ENCODE measurements around the gene CFDP1. TPM values are rescaled to one million over a fixed set of nuclear protein-coding genes. Genes with fewer than 3 reads are reported as not detected.

CFDP1 gene
- polyA plus RNA-seq, 4 donors = 165 to 192 (median 175) TPM

DNA sequence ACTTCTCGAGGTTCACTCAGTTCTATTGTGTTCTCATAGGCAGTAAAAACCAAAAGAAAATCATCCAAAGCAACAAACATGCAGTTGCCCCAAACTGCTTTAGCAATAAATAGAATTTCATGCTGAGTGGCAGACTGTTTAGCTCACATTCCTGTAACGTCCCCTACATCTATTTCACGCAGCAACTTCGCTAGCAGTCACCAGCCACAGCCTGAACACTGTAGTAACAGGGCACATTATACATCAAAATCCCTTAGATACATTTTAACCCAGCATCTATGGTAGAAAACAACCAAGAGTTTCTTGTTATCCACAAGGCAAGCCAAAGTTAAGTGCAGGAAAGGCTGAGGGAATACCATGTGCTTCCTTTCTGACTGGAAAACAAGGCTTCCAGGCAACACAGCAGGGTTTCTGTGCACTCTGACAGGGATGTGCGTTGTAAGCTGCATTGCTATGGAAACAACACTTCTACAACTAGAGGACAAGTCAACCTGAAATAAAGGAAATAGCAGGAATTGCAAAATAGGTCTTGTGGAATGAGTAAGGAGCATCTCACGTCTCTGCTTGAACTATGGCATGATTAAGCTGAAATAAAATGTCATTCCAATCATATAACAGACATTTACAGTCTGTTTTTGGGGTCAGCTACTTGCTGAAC lies 55.4 kb downstream of the CFDP1 start:
- no peak for DNase-seq (ENCODE audit: low read depth in 4 of 4, low spot score in 3 of 4)

DNA sequence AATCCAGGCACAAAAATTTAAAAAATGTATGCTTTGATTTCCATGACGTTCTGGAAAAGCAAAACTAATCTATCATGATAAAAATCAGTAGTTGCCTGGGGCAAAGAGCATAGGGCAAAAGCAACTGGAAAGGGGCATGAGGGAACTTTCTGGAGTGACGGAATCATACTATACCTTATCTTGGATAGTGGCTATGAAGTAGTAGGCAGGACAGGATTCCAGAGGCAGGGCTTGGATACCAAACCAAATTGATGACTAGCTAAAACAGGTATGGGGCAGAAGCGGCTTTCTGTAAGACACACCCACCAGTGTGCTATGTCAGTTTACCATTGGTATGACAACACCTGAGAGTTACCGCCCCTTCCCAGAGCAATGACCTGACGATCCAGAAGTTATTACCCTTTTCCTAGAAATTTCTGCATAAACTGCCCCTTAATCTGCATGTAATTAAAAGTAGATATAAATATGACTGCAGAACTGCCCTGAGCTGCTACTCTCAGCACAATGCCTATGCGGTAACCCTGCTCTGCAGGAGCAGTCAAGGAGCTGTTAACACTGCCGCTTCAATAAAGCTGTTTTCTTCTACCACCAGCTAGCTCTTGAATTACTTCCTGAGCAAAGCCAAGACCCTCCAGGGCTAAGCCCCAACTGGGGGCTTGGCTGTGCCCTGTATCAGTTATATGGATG lies 56.7 kb downstream of the CFDP1 start:
- no peak for DNase-seq (ENCODE audit: low read depth in 4 of 4, low spot score in 3 of 4)

DNA sequence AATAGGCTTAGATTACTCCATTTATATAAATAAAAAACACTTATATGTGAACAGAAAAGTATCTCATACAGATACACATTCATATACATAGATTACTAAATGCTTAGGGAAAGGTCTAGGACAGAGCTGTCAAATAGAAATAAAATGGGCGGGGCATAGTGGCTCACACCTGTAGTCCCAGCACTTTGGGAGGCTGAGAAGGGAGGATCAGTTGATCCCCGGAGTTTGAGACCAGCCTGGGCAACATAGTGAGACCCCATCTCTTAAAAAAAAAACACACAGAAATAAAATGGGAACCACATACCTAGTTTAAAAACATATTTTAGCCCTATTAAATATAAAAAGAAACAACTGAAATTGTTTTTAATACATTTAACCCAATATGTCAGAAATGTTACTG lies 58.9 kb downstream of the CFDP1 start:
- DNase-seq (ENCODE audit: low read depth in 4 of 4, low spot score in 3 of 4) = no peak

DNA sequence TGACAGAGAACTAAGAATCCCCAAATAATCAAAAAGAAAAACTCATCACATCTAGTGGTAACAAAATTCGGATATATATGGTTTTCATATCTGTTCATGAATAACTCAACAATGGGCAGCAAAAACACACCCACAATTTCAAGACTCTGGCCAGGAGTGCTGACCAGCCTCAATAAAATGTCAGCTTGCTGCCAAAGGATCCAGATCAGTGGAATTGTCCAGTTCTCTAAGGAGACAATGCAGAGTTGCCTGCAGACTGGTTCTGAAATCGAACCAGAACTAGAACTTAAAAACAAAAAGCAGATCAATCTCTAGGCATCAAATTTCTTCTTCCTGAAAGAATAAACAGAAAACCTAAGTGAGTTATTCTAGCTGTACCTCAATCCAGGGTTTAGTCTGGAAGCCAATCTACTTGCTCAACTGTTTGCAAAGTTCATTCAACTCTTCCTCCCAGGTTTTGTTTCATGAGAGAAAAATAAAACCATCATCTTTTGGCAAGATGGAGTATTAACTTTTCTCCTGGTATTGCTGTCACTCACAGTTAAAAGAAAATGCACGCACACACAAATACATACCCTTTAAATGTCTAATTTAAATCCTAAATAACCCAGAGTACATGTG lies 61.0 kb downstream of the CFDP1 start:
- no peak for DNase-seq (ENCODE audit: low read depth in 4 of 4, low spot score in 3 of 4)

DNA sequence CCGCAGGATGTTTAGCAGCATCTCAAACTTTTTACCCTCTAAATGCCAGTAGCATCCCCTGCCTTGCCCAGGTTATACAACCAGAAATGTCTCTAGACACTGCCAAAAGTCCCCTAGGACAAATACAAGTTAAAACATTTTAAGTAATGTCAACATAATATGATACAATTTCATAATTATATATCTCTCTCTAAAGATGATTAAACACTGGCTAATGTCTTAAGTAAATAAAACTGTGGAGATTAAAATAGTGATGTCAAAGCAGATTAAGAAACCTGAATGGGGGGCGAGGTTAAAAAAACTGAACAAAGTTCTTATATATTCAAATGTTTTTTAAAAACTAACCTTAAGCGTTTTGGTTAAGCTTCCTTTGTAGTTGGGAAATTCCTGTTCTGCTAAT lies 62.1 kb downstream of the CFDP1 start:
- no peak for DNase-seq (ENCODE audit: low read depth in 4 of 4, low spot score in 3 of 4)

DNA sequence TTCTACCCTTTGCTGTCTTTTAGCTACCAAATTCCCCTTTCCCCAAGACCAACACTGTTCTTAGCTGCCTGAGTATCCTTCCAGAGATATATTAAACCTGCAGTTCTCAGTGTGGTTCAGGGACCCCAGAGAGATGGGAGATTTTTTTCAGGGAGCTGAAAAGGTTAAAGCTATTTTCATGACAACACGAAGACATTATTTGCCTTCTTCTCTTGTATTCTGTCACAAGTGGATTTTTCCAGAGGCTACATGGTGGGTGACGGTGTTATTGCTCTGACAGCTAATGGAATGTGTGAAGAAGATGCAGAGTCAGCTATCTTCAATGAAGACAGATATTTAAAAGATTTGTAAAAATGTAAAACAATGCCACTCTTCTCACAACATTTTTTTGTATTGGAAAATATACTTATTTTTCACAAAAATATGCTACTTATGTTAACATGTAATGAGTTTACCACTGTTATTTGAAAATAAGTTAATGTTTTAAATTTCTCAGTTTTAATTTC lies 69.0 kb downstream of the CFDP1 start:
- DNase-seq (ENCODE audit: low read depth in 4 of 4, low spot score in 3 of 4) = no peak

DNA sequence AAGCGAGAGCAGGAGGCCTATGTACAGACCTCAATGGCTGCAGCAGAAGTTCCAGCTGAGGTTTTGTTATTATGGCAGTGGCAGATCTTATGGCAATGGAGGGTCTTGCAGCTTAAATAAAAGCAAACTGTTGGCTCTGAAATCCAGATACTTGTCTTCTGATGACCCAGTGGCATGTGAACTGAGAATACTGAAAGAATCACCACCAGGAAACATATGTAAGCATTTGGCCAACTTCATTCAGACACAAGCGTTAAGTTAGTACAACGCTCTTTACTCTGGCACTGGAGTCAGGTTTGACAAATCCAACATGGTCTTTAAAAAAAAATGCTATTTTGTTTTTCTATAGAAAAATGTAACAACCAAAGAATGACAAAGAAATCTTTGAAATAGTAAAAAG lies 70.5 kb downstream of the CFDP1 start:
- DNase-seq (ENCODE audit: low read depth in 4 of 4, low spot score in 3 of 4) = no peak

DNA sequence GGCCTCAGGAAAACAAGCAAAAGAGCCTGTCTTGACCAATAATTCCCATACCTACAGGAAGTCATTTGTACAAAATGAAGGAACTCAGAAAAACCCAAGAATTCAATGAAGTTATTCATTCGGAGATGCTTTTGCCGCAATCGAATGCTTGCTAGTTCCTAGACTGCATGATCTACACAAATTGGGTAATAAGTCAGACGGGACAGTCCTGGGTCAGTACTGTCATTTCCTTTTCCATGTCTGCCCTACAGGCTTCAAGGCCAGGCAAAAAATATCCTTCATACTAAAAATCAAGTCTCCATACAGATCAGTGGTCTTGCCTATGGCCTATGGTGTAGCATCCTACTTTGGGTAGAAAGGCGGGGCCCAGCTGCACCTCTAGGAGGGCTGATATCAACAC lies 71.4 kb downstream of the CFDP1 start:
- DNase-seq (ENCODE audit: low read depth in 4 of 4, low spot score in 3 of 4) = no peak

DNA sequence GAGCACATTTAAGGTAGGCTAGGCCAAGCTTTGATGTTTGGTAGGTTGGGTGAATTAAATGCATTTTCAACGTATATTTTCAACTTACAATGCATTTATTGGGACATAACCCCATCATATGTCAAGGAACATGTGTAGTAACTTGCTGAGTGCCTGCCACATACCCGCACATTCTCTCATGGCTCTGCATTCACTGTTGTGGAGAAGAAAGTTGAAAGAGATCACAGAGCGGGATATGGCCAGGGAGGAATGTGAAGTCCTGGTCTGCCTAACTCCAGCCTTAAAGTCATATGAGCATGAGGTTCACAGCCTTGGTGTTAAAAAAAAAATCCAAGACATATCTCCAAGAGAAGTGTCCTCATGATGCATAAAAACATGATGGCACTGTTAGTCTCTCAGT lies 79.1 kb downstream of the CFDP1 start:
- no peak for DNase-seq (ENCODE audit: low read depth in 4 of 4, low spot score in 3 of 4)

DNA sequence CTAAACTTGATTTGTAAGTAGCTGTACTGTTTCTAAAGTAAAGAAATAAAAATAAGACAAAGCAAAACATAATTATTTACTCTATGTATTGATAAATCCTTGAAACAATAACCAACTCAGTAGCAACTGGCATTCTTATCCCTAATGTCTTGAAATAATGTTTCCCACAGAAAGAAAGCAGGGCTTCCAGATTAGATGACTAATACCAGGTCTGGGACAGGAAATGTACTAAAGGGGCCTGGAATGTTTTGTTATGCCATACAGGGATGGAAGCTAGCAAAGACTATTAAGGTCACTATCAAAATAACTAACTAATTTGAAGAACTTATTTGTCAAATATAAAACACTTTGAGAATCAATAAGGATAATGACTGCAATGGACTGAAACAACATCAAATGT lies 82.1 kb downstream of the CFDP1 start:
- DNase-seq (ENCODE audit: low read depth in 4 of 4, low spot score in 3 of 4) = no peak

DNA sequence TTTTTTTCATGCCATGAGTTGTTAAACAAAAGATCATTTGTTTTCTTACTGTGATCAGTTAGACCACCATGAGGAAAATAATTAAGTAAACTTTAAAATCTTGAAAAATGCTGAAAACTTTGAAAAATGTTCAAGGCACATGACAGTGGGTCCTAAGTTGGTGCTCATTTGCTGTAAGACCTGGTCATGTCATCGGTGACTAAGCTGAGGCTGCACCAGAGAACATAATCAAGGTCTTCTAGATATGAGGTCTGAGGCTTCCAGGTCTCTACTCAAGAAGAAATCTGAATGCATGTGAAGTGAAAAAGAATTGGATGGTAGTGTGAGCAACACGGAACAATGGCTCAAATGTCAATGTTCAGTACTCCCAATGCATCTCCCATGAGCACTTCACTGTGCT lies 87.6 kb downstream of the CFDP1 start:
- DNase-seq (ENCODE audit: low read depth in 4 of 4, low spot score in 3 of 4) = no peak

DNA sequence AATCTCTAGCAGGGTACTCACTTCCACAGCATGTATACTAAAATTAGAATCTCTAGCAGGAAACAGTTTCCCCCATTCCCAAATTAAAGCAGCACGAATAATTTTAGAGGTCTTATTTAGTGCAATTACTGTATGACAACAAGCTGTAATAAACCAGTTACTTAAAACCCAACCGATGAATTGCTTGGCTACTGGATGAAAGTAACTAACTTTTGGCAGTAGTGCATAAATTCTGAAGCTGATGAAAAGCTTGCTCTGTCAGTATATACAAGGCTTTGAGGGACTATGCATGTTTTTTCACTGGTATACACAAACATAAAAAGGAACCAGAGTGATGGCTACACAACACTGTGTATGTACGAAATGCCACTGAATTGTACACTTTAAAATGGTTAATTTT lies 89.4 kb downstream of the CFDP1 start:
- DNase-seq (ENCODE audit: low read depth in 4 of 4, low spot score in 3 of 4) = no peak

DNA sequence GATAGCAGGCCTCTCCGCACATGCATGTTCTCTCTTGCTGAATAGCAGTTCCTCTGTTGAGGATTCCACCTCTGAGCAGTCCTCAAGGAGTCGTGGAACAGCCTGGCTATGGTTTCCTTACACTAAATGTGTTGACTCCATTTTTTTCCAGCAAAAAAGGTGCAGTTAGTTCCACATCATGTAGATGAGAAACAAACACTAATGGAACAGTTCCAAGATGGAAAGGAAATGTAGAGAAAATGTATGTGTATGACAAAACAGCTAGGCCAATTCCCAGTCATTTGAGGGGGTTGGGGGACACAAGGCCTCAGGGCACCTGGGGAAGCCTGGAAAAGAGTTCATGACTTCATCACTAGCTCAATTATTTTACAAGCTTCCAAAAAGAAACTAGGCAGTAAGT lies 90.0 kb downstream of the CFDP1 start:
- no peak for DNase-seq (ENCODE audit: low read depth in 4 of 4, low spot score in 3 of 4)

DNA sequence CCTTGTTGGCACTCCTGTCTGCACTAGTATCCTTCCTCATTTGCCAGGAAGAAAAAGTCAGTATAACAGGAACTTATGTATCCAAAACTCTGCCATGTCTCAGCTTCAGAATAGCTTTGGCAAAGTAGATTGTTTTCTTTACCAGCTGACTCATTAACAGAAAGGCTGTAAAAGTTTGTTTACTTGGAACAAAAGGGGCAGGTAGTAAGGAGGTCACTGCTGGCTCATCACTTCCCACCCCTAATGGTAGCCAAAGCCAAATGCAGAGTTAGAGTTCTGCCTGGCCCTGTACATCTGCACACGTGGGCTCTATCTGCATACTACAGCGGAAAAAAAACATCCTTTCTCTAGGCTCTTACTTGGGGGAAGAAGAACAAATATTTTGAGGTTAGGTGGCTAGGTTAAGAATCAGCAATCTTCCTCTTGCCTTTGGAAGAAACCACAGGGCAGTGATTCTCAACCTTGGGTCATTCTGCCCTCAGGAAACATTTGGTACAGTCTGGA lies 90.9 kb downstream of the CFDP1 start:
- no peak for DNase-seq (ENCODE audit: low read depth in 4 of 4, low spot score in 3 of 4)

DNA sequence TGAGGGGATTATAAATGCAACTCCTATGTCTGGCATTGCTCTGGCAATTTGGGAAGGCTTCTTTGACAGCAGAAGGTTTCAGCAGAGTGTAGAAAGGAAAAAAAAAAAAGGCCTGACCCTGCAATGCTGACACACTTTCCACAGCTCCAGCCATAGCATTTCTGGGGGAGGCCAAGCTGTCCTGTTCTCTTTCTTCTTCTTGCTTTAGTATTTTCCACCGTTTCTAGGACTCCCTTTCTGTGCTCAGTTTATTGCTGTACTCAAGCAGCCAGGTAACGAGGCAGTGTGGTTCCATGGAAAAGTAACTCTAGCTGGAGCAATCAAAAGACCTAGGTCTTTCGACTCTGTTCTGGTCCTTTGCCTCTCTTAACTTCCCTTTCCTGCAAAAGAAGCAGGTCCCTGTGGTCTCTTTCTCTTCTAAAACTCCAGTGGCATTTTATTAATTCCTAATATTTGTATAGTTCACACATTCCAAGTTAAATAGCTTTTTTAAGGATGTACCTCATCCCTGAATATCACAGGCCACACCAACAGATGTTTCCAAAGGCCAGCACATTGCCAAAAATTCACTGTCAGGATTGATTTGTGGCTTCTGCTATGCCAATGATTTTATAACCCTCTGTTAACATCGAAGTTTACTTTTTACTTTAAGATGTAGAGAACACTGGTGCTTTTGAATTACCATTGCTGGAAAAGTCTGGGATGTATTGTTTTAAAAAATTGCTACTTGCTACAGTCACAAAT lies 91.6 kb downstream of the CFDP1 start:
- DNase-seq (ENCODE audit: low read depth in 4 of 4, low spot score in 3 of 4) = no peak

DNA sequence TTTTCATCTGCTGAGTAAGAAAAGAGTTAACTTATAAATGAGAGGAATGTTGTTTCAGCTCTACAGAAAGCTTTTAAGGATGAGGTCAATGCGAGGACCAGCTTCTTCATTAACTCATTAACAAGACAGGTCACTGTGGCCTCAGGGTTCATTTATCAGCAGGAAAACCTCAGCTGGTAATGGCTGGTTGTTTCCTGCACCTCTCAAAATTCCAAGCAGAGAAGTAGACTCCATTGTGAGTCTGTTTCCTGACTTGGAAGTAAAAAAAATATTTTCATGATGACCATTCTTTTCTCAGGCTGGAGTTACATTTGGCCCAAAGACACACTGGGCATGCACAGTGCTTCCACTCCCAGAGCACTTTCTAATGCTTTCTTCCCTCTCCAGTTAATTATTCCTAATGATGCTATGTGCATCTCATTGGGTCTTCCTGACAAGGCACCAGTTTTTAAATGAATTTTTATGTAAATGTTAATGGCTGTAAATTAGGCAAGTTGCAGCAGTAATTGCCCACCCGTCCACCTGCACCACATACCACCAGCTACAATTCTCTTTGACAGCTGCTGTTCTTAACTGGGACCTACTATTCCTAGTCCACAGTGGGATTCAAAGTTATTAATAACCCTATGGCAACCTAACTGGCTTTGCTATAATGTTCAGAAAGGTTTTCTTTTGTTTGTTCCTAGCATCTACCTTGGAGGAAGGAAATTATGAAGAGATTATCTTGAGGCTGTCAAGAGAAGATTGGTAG lies 92.4 kb downstream of the CFDP1 start:
- DNase-seq (ENCODE audit: low read depth in 4 of 4, low spot score in 3 of 4) = peak in 1 of 4 donors; percentile 33

DNA sequence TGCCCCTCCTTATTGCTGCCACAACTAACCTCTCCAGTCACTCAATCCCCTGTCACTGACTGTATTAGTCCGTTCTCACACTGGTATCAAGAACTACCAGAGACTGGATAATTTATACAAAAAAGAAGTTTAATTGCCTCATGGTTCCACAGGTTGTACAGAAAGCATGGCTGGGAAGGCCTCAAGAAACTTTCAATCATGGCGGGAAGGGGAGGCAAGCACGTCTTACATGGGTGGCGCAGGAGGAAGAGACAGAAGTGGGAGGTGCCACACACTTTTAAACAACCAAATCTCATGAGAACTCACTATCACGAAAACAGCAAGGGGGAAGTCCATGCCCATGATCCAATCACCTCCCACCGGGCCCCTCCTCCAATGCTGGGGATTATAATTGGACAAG lies 95.9 kb downstream of the CFDP1 start:
- DNase-seq (ENCODE audit: low read depth in 4 of 4, low spot score in 3 of 4) = no peak

DNA sequence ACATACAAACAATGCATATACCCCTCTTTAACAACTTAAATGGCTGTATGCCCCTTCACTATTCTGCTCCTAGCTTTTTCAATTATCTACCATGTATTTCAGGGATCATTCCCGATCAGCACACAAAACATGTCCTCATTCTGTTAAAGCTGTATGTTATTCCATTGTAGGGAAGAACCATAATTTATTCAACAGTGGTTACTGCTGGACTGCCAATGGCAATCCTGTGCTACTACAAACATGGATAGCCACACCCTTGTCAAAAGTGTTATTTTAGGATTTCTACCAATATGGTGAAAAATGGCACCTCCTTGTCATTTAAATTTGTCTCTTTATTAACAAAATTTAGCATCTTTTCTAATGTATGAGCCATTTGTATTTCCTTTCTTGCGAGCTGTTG lies 96.8 kb downstream of the CFDP1 start:
- no peak for DNase-seq (ENCODE audit: low read depth in 4 of 4, low spot score in 3 of 4)

DNA sequence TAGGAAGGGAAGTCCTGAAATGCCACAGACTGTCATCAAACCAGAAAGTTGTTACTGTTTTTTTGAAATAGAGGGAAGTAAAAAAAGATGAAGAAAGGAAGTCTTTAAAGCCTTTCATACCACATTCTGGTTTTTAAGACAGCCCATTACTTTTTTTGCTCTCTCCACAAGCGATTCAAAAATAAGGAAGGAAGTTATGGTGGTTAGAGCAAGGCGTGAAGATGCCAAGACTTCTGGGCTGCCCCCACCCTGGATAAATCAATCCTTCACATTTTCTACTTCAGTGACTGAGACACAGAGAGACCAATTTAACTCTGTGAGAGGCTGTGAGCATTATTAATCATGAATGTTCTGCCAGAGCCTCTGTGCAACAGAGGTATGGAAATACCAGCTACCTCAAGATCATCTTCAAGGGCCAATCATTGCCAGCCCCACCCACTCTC lies 99.6 kb downstream of the CFDP1 start:
- no peak for DNase-seq (ENCODE audit: low read depth in 4 of 4, low spot score in 3 of 4)

DNA sequence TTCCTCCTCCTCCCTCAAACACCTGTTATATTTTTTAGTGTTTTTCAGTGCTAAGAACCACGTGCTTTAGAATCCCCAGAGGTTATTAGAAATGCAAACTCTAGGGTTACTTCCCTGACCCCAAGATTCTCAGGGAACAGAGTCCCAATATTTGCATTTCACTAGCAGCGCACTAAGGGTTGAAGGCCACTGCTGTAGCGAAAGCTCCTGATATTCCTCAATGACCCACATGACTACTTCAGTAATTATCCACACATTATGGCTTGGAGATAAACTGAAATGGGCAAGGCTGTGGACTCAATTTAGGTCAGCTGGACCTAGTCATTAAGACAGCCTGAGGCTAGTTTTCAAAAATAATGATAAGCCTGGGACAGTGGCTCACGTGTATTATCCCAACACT lies 103.4 kb downstream of the CFDP1 start:
- DNase-seq (ENCODE audit: low read depth in 4 of 4, low spot score in 3 of 4) = no peak
